Astrocyte (in vitro differentiated cells and primary cell): ENCODE data around the gene RCAN3.

Source experiments
- CTCF ChIP-seq: IDR thresholded peaks from 2 replicates; pipeline ENCODE4 v1.5.1; 2011; ENCODE audit warnings: low read depth, mild to moderate bottlenecking, inconsistent platforms, low read length, moderate library complexity; ENCODE audit not compliant: insufficient read depth
- EZH2 ChIP-seq: IDR thresholded peaks from 2 replicates; pipeline ENCODE4 v1.6.1; 2012; ENCODE audit warnings: mild to moderate bottlenecking, low read length, inconsistent platforms; ENCODE audit not compliant: insufficient read depth

DNA sequence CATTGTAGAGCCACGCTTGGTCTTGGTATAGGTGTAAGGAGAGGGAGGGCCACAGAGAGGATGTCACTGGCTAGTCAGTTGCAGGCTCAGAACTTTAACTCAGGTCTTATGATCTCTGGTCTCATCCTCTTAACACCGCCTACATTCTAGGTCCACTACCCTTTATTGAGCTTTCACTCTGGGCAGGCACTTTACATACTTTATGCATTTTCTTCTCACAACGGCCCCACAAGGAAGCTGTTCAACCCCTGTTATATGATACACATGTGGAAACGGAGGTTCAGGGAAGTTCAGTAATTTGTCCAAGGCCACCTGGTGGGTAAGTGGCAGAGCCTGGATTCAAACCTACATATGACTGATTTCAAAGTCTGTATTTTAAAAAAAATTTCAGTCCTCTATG, 25.3 kb upstream of the RCAN3 start:
- TF ChIP-seq CTCF (no peak), EZH2 (no peak)
